HG02678 (cell line): ENCODE results near the gene CWC27.
"Not testable (repeated sequence)": the region's sequence is repeated elsewhere in the genome, so short reads cannot be mapped to it uniquely, and the experiment has no call there.

ENCODE experiments used
- ATAC-seq: cut with Tn5 transposase; IDR thresholded peaks from one replicate; pipeline ENCODE4 v1.9.1; 2021; ENCODE audit warnings: mild to moderate bottlenecking, moderate library complexity; ENCODE audit not compliant: unreplicated experiment

CWC27 gene

GRCh38 chr5:64918083-64918482 is 149.4 kb downstream of the CWC27 start:
- ATAC-seq = no peak

GRCh38 chr5:64921386-64921785 is 152.7 kb downstream of the CWC27 start:
- ATAC-seq = no peak

- ATAC-seq = no peak
These were observed 154.5 kb downstream of the CWC27 start for GRCh38 chr5:64923151-64923685.

GRCh38 chr5:64925123-64925522 is 156.4 kb downstream of the CWC27 start:
- ATAC-seq = no peak

GRCh38 chr5:64929833-64930232 is 161.1 kb downstream of the CWC27 start:
- ATAC-seq = no peak

GRCh38 chr5:64930672-64931318 is 162.1 kb downstream of the CWC27 start:
- ATAC-seq = no peak

- not testable (repeated sequence) for ATAC-seq
These were observed 170.7 kb downstream of the CWC27 start for GRCh38 chr5:64939422-64939771.

- no peak for ATAC-seq
These were observed 171.2 kb downstream of the CWC27 start for GRCh38 chr5:64939772-64940510.

- ATAC-seq = no peak
These were observed 173.7 kb downstream of the CWC27 start for GRCh38 chr5:64942460-64942859.

- no peak for ATAC-seq
These were observed 176.1 kb downstream of the CWC27 start for GRCh38 chr5:64944868-64945267.

- no peak for ATAC-seq
These were observed 178.3 kb downstream of the CWC27 start for GRCh38 chr5:64947031-64947430.

GRCh38 chr5:64947801-64948200 is 179.1 kb downstream of the CWC27 start:
- ATAC-seq = no peak

- ATAC-seq = no peak
These were observed 180.6 kb downstream of the CWC27 start for GRCh38 chr5:64949331-64949730.

GRCh38 chr5:64952951-64953673 is 184.4 kb downstream of the CWC27 start:
- ATAC-seq = no peak

- no peak for ATAC-seq
These were observed 185.8 kb downstream of the CWC27 start for GRCh38 chr5:64954518-64954917.

- no peak for ATAC-seq
These were observed 190.1 kb downstream of the CWC27 start for GRCh38 chr5:64958757-64959391.

GRCh38 chr5:64963278-64963677 is 194.5 kb downstream of the CWC27 start:
- ATAC-seq = no peak

GRCh38 chr5:64968591-64969110 is 199.9 kb downstream of the CWC27 start:
- no peak for ATAC-seq

GRCh38 chr5:64969578-64969977 is 200.8 kb downstream of the CWC27 start:
- no peak for ATAC-seq

- no peak for ATAC-seq
These were observed 202.8 kb downstream of the CWC27 start for GRCh38 chr5:64971513-64971912.

GRCh38 chr5:64971990-64972389 is 203.3 kb downstream of the CWC27 start:
- ATAC-seq = no peak
